HepG2 (cell line): Measurements from ENCODE around the gene SLC25A10. TPM values are rescaled to one million over a fixed set of nuclear protein-coding genes. Genes with fewer than 3 reads are reported as not detected.

Source experiments
- FLYWCH1 ChIP-seq: sonication (generic); formaldehyde crosslinking; IDR thresholded peaks from 2 replicates; pipeline ENCODE4 v1.8.1; 2023; ENCODE audit warnings: mild to moderate bottlenecking, missing genetic modification reagents
- IKZF1 ChIP-seq: fragments of 450-650 bp; IDR thresholded peaks from 2 replicates; pipeline ENCODE4 v1.7.1; 2016
- ISX ChIP-seq: sonication (generic); formaldehyde crosslinking; conservative IDR thresholded peaks from 2 replicates; pipeline ENCODE4 v1.5.0; 2020; ENCODE audit warnings: missing genetic modification reagents
- NAIF1 ChIP-seq: sonication (generic); formaldehyde crosslinking; IDR thresholded peaks from 2 replicates; pipeline ENCODE4 v1.5.0; 2020; ENCODE audit warnings: mild to moderate bottlenecking, missing genetic modification reagents, borderline replicate concordance
- NFE2 ChIP-seq: sonication (generic); formaldehyde crosslinking; IDR thresholded peaks from 2 replicates; pipeline ENCODE4 v1.4.0; 2020; ENCODE audit warnings: missing genetic modification reagents
- POGZ ChIP-seq: sonication (generic); formaldehyde crosslinking; IDR thresholded peaks from 2 replicates; pipeline ENCODE4 v1.4.0; 2020; ENCODE audit warnings: mild to moderate bottlenecking, missing genetic modification reagents
- REL ChIP-seq: sonication (generic); formaldehyde crosslinking; conservative IDR thresholded peaks from 2 replicates; pipeline ENCODE4 v1.8.0; 2022; ENCODE audit warnings: mild to moderate bottlenecking, missing genetic modification reagents, moderate library complexity
- RELA ChIP-seq: sonication (generic); formaldehyde crosslinking; IDR thresholded peaks from 2 replicates; pipeline ENCODE4 v1.4.0; 2020; ENCODE audit warnings: missing genetic modification reagents
- ZBTB1 ChIP-seq: sonication (generic); formaldehyde crosslinking; IDR thresholded peaks from 2 replicates; pipeline ENCODE4 v1.4.0; 2020; ENCODE audit warnings: missing genetic modification reagents, borderline replicate concordance
- ZNF296 ChIP-seq: sonication (generic); formaldehyde crosslinking; conservative IDR thresholded peaks from 2 replicates; pipeline ENCODE4 v1.5.0; 2020; ENCODE audit warnings: mild to moderate bottlenecking, missing genetic modification reagents
- ZNF33B ChIP-seq: sonication (generic); formaldehyde crosslinking; IDR thresholded peaks from 2 replicates; pipeline ENCODE4 v1.5.1; 2020; ENCODE audit warnings: mild to moderate bottlenecking, missing genetic modification reagents
- ZNF430 ChIP-seq: sonication (generic); formaldehyde crosslinking; IDR thresholded peaks from 2 replicates; pipeline ENCODE4 v1.9.0; 2021; ENCODE audit warnings: mild to moderate bottlenecking, missing genetic modification reagents
- ZNF547 ChIP-seq: sonication (generic); formaldehyde crosslinking; IDR thresholded peaks from 2 replicates; pipeline ENCODE4 v1.5.1; 2020; ENCODE audit warnings: mild to moderate bottlenecking, missing genetic modification reagents
- ZNF639 ChIP-seq: conservative IDR thresholded peaks from 2 replicates; pipeline ENCODE4 v1.6.1; 2018; ENCODE audit warnings: missing genetic modification reagents
- ZNF674 ChIP-seq: sonication (generic); formaldehyde crosslinking; IDR thresholded peaks from 2 replicates; pipeline ENCODE4 v1.5.0; 2020; ENCODE audit warnings: low read depth, mild to moderate bottlenecking, missing genetic modification reagents
- ZNF761 ChIP-seq: sonication (generic); formaldehyde crosslinking; conservative IDR thresholded peaks from 2 replicates; pipeline ENCODE4 v1.4.0; 2020; ENCODE audit warnings: mild to moderate bottlenecking, missing genetic modification reagents
- ZNF776 ChIP-seq: sonication (generic); formaldehyde crosslinking; IDR thresholded peaks from 2 replicates; pipeline ENCODE4 v1.4.0; 2020; ENCODE audit warnings: mild to moderate bottlenecking, missing genetic modification reagents
- ZNF839 ChIP-seq: sonication (generic); formaldehyde crosslinking; IDR thresholded peaks from 2 replicates; pipeline ENCODE4 v1.4.0; 2020; ENCODE audit warnings: missing genetic modification reagents, mild to moderate bottlenecking, borderline replicate concordance
- ZZZ3 ChIP-seq: sonication (generic); formaldehyde crosslinking; IDR thresholded peaks from 2 replicates; pipeline ENCODE4 v1.4.0; 2020; ENCODE audit warnings: missing genetic modification reagents, mild to moderate bottlenecking, borderline replicate concordance
- polyA plus RNA-seq, 8 experiments: library from polyadenylated mRNA; depleted of rRNA in 3 of 8; stranded (reverse) in 7 of 8; unstranded in 1 of 8; fragments of >200 nt; fragmentation: Illumina TruSeq in 4 of 8; extraction: Trizol in 4 of 8; gene quantifications; 2 replicates each; pipeline versions ENCODE4 v1.2.1 to v1.2.3, GENCODE V29; 2011 to 2016; ENCODE audit warnings: low read depth in 4 of 8, missing spikeins in 1 of 8, mixed read lengths in 1 of 8; ENCODE audit not compliant: insufficient read depth in 1 of 8
- total RNA-seq, 5 experiments: library from RNA; depleted of rRNA; stranded (reverse); fragments of >200 nt; fragmentation: Illumina TruSeq; extraction: Trizol; gene quantifications; 2 replicates each; pipeline ENCODE4 v1.2.3, GENCODE V29; 2016; ENCODE audit warnings: low read depth in 1 of 5
- TF ChIP-seq, protein P1 (sequence below): sonication (generic); formaldehyde crosslinking; IDR thresholded peaks from 2 replicates; pipeline ENCODE4 v1.8.0; 2022; ENCODE audit warnings: mild to moderate bottlenecking, missing genetic modification reagents, moderate library complexity

Gene SLC25A10
- total and polyA plus RNA-seq, 2 of the 13 experiments (the other 11 are each of a cell fraction or from before 2014, with no cell fraction given): 46.5 to 140 TPM

DNA sequence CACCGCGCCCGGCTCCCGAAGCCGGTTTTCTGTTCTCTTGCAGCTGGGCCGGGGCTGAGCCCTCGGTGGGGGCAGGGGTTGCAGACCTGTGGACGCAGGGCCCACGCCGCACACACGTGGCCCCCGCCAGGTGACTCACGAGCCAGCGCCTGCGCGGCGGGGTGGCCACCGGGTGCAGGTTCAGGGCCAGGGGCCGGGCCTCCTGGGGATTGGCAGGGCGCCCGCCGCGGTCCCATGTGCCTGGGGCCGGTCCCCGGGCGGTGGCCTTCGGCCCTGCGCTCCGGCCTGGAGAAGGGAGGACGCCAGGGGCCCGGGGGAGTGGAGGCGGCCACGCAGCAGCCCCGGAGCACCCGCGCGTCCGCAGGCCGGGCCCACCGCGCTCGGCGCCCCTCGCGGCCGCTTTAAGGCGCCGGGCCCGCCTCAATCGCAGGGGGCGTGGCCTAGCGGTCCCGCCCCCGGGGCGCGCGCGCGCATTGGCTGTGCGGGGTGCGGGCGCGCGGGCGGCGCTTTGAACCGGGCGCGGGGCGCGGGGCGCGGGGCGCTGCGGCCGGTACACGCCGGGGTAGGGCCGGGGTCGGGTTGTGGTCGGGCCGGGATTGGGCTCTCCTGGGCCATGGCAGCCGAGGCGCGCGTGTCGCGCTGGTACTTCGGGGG is at the start of gene SLC25A10 (continued):
- peak; percentile 93 for TF ChIP-seq ZNF839 (CRISPR knock-in tag)
- TF ChIP-seq ISX (CRISPR knock-in tag): peak; percentile 97
- TF ChIP-seq IKZF1: no peak
- TF ChIP-seq FLYWCH1 (CRISPR knock-in tag): no peak; the same call in none of the 2 replicates
- TF ChIP-seq NFE2 (CRISPR knock-in tag): peak; percentile 46; the same call in 1 of the 2 replicates
- TF ChIP-seq RELA: 0 out of 2 replicates have a peak, but pooled peaks have one; percentile 84
- peak; percentile 99 for TF ChIP-seq ZNF776 (CRISPR knock-in tag)
- peak; percentile 66; the same call in 1 of the 2 replicates for TF ChIP-seq POGZ
- peak; percentile 84; the same call in 1 of the 2 replicates for TF ChIP-seq ZZZ3
- peak; percentile 99 for TF ChIP-seq ZNF430 (CRISPR knock-in tag)
- peak; percentile 78; the same call in 1 of the 2 replicates for TF ChIP-seq ZNF761 (CRISPR knock-in tag)
- peak; percentile 95 for TF ChIP-seq ZNF296 (CRISPR knock-in tag)
- TF ChIP-seq REL (CRISPR knock-in tag): peak; percentile 98
- peak; percentile 99 for TF ChIP-seq ZNF33B
- TF ChIP-seq, protein P1, sequence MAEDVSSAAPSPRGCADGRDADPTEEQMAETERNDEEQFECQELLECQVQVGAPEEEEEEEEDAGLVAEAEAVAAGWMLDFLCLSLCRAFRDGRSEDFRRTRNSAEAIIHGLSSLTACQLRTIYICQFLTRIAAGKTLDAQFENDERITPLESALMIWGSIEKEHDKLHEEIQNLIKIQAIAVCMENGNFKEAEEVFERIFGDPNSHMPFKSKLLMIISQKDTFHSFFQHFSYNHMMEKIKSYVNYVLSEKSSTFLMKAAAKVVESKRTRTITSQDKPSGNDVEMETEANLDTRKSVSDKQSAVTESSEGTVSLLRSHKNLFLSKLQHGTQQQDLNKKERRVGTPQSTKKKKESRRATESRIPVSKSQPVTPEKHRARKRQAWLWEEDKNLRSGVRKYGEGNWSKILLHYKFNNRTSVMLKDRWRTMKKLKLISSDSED (CRISPR knock-in tag): peak; percentile 90; the same call in 1 of the 2 replicates
- TF ChIP-seq ZNF639: peak; percentile 95
- TF ChIP-seq ZBTB1 (CRISPR knock-in tag): peak; percentile 52; the same call in 1 of the 2 replicates
- TF ChIP-seq ZNF547 (CRISPR knock-in tag): peak; percentile 99
- peak; percentile 87 for TF ChIP-seq ZNF674 (CRISPR knock-in tag)
- peak; percentile 75; the same call in 1 of the 2 replicates for TF ChIP-seq NAIF1 (CRISPR knock-in tag)
